HT1080 (cell line): ENCODE data around the gene KHDRBS2. TPM values are rescaled to one million over a fixed set of nuclear protein-coding genes. Genes with fewer than 3 reads are reported as not detected.

Source experiments
- DNase-seq: peaks from one replicate; pipeline ENCODE4 v3.0.0-alpha.2; 2015; ENCODE audit warnings: low read depth
- polyA plus RNA-seq, 2 experiments: library from polyadenylated mRNA; depleted of rRNA; stranded (reverse); fragments of >200 nt; gene quantifications; 2 replicates each; pipeline ENCODE4 v1.2.3, GENCODE V29; 2015
- total RNA-seq: library from RNA; depleted of rRNA; stranded (reverse); fragments of >200 nt; shearing (Covaris generic); gene quantifications from 2 replicates; pipeline ENCODE4 v1.2.3, GENCODE V29; 2014; rRNA removed

Gene KHDRBS2
- total RNA-seq = not detected in 2 replicates
- not detected in 2 replicates for polyA plus RNA-seq (2015; cell fraction: cytosol; rRNA removed)
- polyA plus RNA-seq (2015; cell fraction: nucleus; rRNA removed) = 0.05 TPM in 1 of 2 replicates, not detected in the other

- no peak for DNase-seq
Observed at GRCh38 chr6:62285612-62286469, at the start of gene KHDRBS2. Gene KHDRBS2, minus strand, starts transcription at chr6:62286225.

- no peak for DNase-seq
Observed at GRCh38 chr6:62328607-62329006, 42.6 kb upstream of the KHDRBS2 start.

GRCh38 chr6:62324834-62325233 is 38.8 kb upstream of the KHDRBS2 start:
- peak; percentile 27 for DNase-seq

DNA sequence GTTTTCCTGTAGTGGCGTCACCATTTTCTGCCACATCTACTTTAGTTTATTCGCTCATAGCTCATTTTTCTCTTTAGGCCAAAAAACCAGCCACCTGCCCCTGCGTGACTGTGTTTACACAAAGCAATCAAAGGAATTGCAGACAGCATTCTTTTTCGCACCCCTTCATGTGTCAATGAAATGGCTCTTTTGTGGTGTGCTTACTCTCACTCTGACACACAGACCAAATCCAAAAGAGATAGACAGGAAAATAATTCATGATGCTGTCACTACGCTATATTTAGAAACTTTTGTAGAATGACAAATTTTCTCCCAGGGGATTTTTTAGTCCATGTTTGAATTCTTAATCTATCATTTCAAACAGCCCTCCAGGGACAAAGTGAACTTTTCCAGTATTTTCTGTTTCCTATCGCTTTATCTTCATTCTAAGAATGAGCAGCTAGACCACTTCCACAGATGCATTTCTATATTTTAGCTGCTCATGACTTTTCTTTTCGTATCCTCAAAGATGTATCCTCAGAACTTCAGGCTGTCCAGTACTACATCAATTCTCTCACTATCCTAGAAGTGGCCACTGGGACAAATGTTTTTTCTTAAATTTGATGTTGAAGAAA is 37.9 kb upstream of the KHDRBS2 start:
- no peak for DNase-seq

DNA sequence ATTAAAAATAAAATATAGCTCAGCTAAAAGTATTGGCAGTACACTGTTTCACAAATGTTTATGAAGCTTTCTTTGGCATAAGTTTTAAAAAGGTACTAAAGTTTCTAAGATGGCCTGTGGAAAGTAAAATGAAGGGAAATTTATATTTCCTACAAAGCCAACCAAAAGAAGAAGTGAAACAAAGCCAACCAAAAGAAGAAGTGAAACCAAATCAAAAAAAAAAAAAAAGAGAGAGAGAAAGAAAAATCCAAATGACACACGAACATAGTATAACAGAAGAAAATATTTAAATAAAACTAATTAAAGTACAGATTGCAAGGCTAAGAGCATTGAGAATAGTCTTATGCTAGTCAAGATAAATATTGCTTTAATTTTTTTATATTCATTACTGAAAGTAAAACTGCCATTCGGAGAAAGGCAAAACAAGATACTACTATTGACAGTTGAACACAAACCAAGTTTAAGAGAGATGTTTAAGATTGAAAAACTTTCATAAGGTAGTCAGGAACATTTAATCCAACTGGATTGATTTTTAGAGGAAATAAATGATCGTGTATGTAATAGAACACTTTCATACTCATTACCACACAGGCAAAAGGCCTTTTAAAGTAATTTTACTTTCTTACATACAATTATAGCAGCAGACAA is 12.8 kb upstream of the KHDRBS2 start:
- DNase-seq = no peak

- DNase-seq = no peak
Observed at GRCh38 chr6:62296541-62296940, 10.5 kb upstream of the KHDRBS2 start.

DNA sequence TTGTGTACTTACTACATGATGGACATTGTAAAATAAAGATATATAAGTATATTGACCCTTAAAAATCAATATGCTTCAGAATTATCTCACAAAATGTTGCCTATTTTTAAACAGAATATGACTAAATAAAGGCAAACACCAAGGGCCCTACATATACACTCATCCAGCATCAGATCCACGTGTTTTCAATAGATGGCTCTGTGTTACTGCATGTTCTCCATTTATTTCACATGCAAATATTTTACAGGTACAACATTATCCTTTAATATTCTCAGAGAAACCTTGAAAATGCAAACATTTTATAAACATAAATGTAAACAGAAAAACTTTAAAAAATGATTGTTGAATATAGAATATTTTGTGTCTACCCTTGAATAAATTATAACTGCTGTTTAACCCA is 2.9 kb upstream of the KHDRBS2 start:
- no peak for DNase-seq

- DNase-seq = no peak
Observed at GRCh38 chr6:62288562-62288961, 2.5 kb upstream of the KHDRBS2 start.

GRCh38 chr6:62286470-62286843 is 432 bp upstream of the KHDRBS2 start:
- no peak for DNase-seq

- no peak for DNase-seq
Observed at GRCh38 chr6:62284725-62285124, 1.3 kb downstream of the KHDRBS2 start.

DNA sequence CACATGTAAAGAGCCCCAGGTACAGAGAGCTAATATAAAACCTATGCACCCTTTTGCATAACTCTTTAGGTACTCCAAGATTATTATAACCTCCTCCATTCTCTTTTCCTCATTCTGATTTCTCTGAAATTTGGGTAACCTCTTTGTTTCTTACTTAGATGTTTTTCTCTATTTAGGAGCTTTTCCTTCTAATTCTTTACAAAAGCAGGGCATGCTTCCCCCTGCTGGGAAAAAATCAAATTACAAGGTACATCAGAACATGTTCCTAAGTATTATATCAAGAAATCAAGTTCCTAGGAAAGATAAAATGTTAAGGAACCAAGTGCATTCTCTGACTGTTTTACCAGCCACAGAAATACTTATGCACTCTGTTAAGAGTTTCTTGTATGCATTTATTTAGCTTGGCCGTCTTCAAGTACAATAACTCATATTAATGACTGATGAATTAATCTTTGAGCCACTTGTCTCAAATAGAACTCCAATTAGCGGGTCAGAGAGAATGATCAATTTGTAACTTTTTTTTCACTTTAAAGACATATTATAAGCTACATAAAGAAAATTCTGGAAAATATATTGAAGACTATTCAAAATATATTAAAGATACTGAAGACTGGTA is 2.1 kb downstream of the KHDRBS2 start:
- DNase-seq = peak; percentile 7

DNA sequence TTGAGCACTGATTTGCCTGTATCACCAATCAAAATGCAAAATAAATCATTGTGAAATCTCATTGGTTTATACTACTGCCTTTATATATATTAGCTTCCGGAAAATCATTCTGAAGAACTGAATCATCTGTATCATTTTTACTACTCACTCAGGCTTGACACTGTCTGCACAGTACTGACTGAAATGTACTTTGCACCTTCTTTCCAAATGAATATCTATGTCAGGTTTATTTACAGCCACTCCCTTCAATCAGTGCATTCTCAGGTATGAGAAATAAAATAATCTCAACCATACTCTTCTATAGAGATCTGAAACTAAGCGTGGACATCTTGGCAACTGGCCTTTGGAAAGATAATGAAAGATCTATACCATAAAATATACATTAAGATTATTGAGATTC is 2.7 kb downstream of the KHDRBS2 start:
- DNase-seq = no peak

DNA sequence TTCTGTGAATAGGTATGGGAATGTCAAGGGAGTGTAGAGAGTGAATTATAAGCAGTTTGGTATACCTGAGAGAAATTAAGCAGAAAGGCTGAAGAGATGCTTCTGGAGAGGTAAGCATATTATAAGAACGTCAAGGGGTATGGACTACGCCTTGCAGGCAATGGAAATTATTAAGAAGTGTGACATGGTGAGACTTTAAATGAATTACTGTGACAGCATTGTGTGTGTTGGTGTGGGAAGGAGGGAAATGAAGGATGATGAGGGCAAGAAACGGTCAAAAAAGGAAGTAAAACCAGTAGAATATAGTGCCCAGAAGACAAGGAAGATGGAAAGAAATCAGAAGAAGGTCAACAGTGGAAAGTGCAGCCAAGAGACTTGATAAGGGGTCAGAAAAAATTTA is 5.9 kb downstream of the KHDRBS2 start:
- DNase-seq = no peak

GRCh38 chr6:62272114-62272513 is 13.9 kb downstream of the KHDRBS2 start:
- peak; percentile 21 for DNase-seq

GRCh38 chr6:62265906-62266525 is 20.0 kb downstream of the KHDRBS2 start:
- no peak for DNase-seq

- DNase-seq = no peak
Observed at GRCh38 chr6:62262283-62262682, 23.7 kb downstream of the KHDRBS2 start.

DNA sequence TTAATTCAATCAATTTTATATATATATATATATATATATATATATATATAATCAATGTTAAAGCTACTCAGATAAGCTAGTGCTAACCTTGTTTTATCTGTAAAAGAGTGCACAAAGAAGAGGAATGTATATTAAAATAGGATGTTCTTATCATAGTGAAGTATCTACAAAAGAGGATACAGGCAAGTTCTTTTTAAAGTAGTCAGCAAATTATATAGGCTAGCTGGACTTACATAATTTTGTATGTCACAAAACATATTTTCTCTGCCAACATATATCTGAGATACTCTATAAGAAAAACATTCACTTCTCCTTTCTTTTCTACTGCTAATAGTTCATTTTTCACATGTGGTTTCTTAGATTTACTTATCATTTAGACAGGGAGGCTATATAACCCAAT is 39.9 kb downstream of the KHDRBS2 start:
- no peak for DNase-seq

DNA sequence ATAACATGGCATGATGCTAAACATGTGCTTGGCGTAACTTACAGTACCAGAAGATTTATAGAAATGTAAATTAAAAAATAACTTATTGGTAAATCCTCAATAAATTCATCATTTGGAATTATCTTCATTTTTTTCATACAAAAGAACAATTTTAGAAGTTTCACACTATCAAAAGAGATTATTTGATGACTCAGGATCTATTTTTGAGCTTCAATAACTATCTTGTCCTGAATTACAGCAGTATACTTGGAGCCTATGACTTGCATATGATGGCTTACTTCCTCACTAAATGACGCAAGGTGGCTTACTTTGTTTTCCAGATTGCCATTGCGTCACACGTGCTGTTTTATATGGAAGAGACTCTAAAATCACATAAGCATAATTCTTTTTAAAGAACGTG is 49.2 kb downstream of the KHDRBS2 start:
- no peak for DNase-seq

GRCh38 chr6:62229231-62229630 is 56.8 kb downstream of the KHDRBS2 start:
- DNase-seq = no peak

- DNase-seq = no peak
Observed at GRCh38 chr6:62217866-62218265, 68.2 kb downstream of the KHDRBS2 start.

- DNase-seq = no peak
Observed at GRCh38 chr6:62202078-62202477, 83.9 kb downstream of the KHDRBS2 start.
